ENCODE measurements around the gene ENOPH1.

Gene ENOPH1

GRCh38 chr4:82479562-82479961, 49.2 kb downstream of the ENOPH1 start:
- TF ChIP-seq GATA2 (IDR thresholded peaks at IDR 0.05; ENCODE audit: low read depth, low read length) (no peak), GATA3 (IDR thresholded peaks at IDR 0.05; ENCODE audit: low read depth, low read length) (no peak)

GRCh38 chr4:82480771-82481505, 50.5 kb downstream of the ENOPH1 start:
- TF ChIP-seq GATA3 (IDR thresholded peaks at IDR 0.05; ENCODE audit: low read depth, low read length) (no peak), GATA2 (IDR thresholded peaks at IDR 0.05; ENCODE audit: low read depth, low read length) (no peak)

GRCh38 chr4:82481506-82481840, 51.1 kb downstream of the ENOPH1 start:
- TF ChIP-seq GATA2 (IDR thresholded peaks at IDR 0.05; ENCODE audit: low read depth, low read length): no peak

GRCh38 chr4:82482387-82482786, 52.0 kb downstream of the ENOPH1 start:
- TF ChIP-seq GATA2 (IDR thresholded peaks at IDR 0.05; ENCODE audit: low read depth, low read length) (no peak), GATA3 (IDR thresholded peaks at IDR 0.05; ENCODE audit: low read depth, low read length) (no peak)

- TF ChIP-seq GATA3 (IDR thresholded peaks at IDR 0.05; ENCODE audit: low read depth, low read length) (no peak), GATA2 (IDR thresholded peaks at IDR 0.05; ENCODE audit: low read depth, low read length) (no peak)
Measured at GRCh38 chr4:82484996-82485783, 54.8 kb downstream of the ENOPH1 start.

- TF ChIP-seq GATA3 (IDR thresholded peaks at IDR 0.05; ENCODE audit: low read depth, low read length) (no peak), GATA2 (IDR thresholded peaks at IDR 0.05; ENCODE audit: low read depth, low read length) (no peak)
Measured at GRCh38 chr4:82489076-82489475, 58.7 kb downstream of the ENOPH1 start.

- TF ChIP-seq GATA2 (IDR thresholded peaks at IDR 0.05; ENCODE audit: low read depth, low read length): no peak
- TF ChIP-seq GATA3 (IDR thresholded peaks at IDR 0.05; ENCODE audit: low read depth, low read length): no peak
Measured at GRCh38 chr4:82489987-82490386, 59.6 kb downstream of the ENOPH1 start.

GRCh38 chr4:82491251-82491960, 61.0 kb downstream of the ENOPH1 start:
- no peak for TF ChIP-seq GATA2 (IDR thresholded peaks at IDR 0.05; ENCODE audit: low read depth, low read length)
- no peak for TF ChIP-seq GATA3 (IDR thresholded peaks at IDR 0.05; ENCODE audit: low read depth, low read length)

GRCh38 chr4:82493721-82494425, 63.5 kb downstream of the ENOPH1 start:
- TF ChIP-seq GATA3 (IDR thresholded peaks at IDR 0.05; ENCODE audit: low read depth, low read length) (no peak), GATA2 (IDR thresholded peaks at IDR 0.05; ENCODE audit: low read depth, low read length) (no peak)

- TF ChIP-seq GATA2 (IDR thresholded peaks at IDR 0.05; ENCODE audit: low read depth, low read length) (no peak), GATA3 (IDR thresholded peaks at IDR 0.05; ENCODE audit: low read depth, low read length) (no peak)
Measured at GRCh38 chr4:82495666-82496065, 65.3 kb downstream of the ENOPH1 start.

- TF ChIP-seq GATA3 (IDR thresholded peaks at IDR 0.05; ENCODE audit: low read depth, low read length): no peak
Measured at GRCh38 chr4:82496349-82496748, 66.0 kb downstream of the ENOPH1 start.

GRCh38 chr4:82499738-82500434, 69.5 kb downstream of the ENOPH1 start:
- TF ChIP-seq GATA2 (IDR thresholded peaks at IDR 0.05; ENCODE audit: low read depth, low read length): no peak
- no peak for TF ChIP-seq GATA3 (IDR thresholded peaks at IDR 0.05; ENCODE audit: low read depth, low read length)

- TF ChIP-seq GATA2 (IDR thresholded peaks at IDR 0.05; ENCODE audit: low read depth, low read length): no peak
- TF ChIP-seq GATA3 (IDR thresholded peaks at IDR 0.05; ENCODE audit: low read depth, low read length): no peak
Measured at GRCh38 chr4:82500435-82501153, 70.2 kb downstream of the ENOPH1 start.

Data from SH-SY5Y (cell line).